Neural cell (in vitro differentiated cells): Measurements from ENCODE around the gene SDK2. TPM values are rescaled to one million over a fixed set of nuclear protein-coding genes. Genes with fewer than 3 reads are reported as not detected.

Source experiments
- H2AFZ ChIP-seq: fragments of 200-600, 300-800 bp; sonication (generic), shearing (Covaris generic); 2 replicates; pipeline ENCODE4 v1.6.0; 2014; ENCODE audit warnings: low read depth, mild to moderate bottlenecking, antibody characterized with exemption, low read length, moderate library complexity
- H3F3A ChIP-seq: fragments of 200-600 bp; shearing (Covaris generic); 2 replicates; pipeline ENCODE4 v1.6.1; 2016; ENCODE audit warnings: mild to moderate bottlenecking, moderate library complexity, mixed read lengths, antibody characterized with exemption, low read length; ENCODE audit not compliant: insufficient read depth, poor library complexity, severe bottlenecking
- H3K27ac ChIP-seq: fragments of 200-600, 300-800 bp; sonication (generic), shearing (Covaris generic); 2 replicates; pipeline ENCODE4 v1.5.1; 2014; ENCODE audit warnings: mild to moderate bottlenecking, low read length, moderate library complexity
- H3K27me3 ChIP-seq: fragments of 300-800, 200-600 bp; sonication (generic), shearing (Covaris generic); 2 replicates; pipeline ENCODE4 v1.6.0; 2014; ENCODE audit warnings: mild to moderate bottlenecking, low read depth, low read length, moderate library complexity; ENCODE audit not compliant: insufficient read depth
- H3K36me3 ChIP-seq: fragments of 300-800, 200-600 bp; sonication (generic), shearing (Covaris generic); 2 replicates; pipeline ENCODE4 v1.5.1; 2014; ENCODE audit warnings: mild to moderate bottlenecking, antibody characterized with exemption, low read length, moderate library complexity; ENCODE audit not compliant: insufficient read depth
- H3K4me2 ChIP-seq: fragments of 300-800, 200-600 bp; sonication (generic), shearing (Covaris generic); 2 replicates; pipeline ENCODE4 v1.6.0; 2014; ENCODE audit warnings: mild to moderate bottlenecking, low read length
- H3K4me3 ChIP-seq: fragments of 300-800, 200-600 bp; sonication (generic), shearing (Covaris generic); 2 replicates; pipeline ENCODE4 v1.5.1; 2014; ENCODE audit warnings: mild to moderate bottlenecking, low read length, moderate library complexity
- H3K79me2 ChIP-seq: fragments of 200-600 bp; shearing (Covaris generic); replicated peaks from 2 replicates; pipeline ENCODE4 v1.6.0; 2014; ENCODE audit warnings: mild to moderate bottlenecking, low read length, moderate library complexity; ENCODE audit not compliant: insufficient read depth
- H3K9ac ChIP-seq: fragments of 300-800, 200-600 bp; sonication (generic), shearing (Covaris generic); 2 replicates; pipeline ENCODE4 v1.6.1; 2016; ENCODE audit warnings: mild to moderate bottlenecking, low read length, mixed read lengths
- H3K9me2 ChIP-seq: fragments of 200-600 bp; shearing (Covaris generic); 2 replicates; pipeline ENCODE4 v1.6.1; 2016; ENCODE audit warnings: mild to moderate bottlenecking, low read length, mixed read lengths; ENCODE audit not compliant: insufficient read depth
- H3K9me3 ChIP-seq: fragments of 200-600, 300-800 bp; sonication (generic), shearing (Covaris generic); 2 replicates; pipeline ENCODE4 v1.6.1; 2016; ENCODE audit warnings: mild to moderate bottlenecking, mixed run types, low read length, moderate library complexity, mixed read lengths
- H4K20me1 ChIP-seq: fragments of 200-600 bp; shearing (Covaris generic); 2 replicates; pipeline ENCODE4 v1.6.1; 2016; ENCODE audit warnings: mild to moderate bottlenecking, mixed run types; ENCODE audit not compliant: insufficient read depth
- CTCF ChIP-seq: fragments of 450-650 bp; IDR thresholded peaks from 2 replicates; pipeline ENCODE4 v1.5.1; 2014; ENCODE audit warnings: antibody characterized with exemption, mild to moderate bottlenecking, moderate library complexity; ENCODE audit not compliant: poor library complexity, severe bottlenecking
- EP300 ChIP-seq: fragments of 450-650 bp; conservative IDR thresholded peaks from 2 replicates; pipeline ENCODE4 v1.6.1; 2014; ENCODE audit warnings: antibody characterized with exemption, mild to moderate bottlenecking, moderate library complexity; ENCODE audit not compliant: poor library complexity, severe bottlenecking
- EZH2 ChIP-seq: fragments of 200-600, 300-800 bp; shearing (Covaris generic), sonication (generic); IDR thresholded peaks from 2 replicates; pipeline ENCODE4 v1.6.1; 2014; ENCODE audit warnings: antibody characterized with exemption, low read length, borderline replicate concordance, mild to moderate bottlenecking; ENCODE audit not compliant: insufficient read depth, poor library complexity, severe bottlenecking
- MXI1 ChIP-seq: fragments of 450-650 bp; conservative IDR thresholded peaks from 2 replicates; pipeline ENCODE4 v1.6.1; 2014; ENCODE audit warnings: antibody characterized with exemption, mild to moderate bottlenecking; ENCODE audit not compliant: poor library complexity, severe bottlenecking
- POLR2AphosphoS5 ChIP-seq: IDR thresholded peaks from 2 replicates; pipeline ENCODE4 v1.6.1; 2012
- RAD21 ChIP-seq: fragments of 450-650 bp; conservative IDR thresholded peaks from 2 replicates; pipeline ENCODE4 v1.6.1; 2014; ENCODE audit warnings: antibody characterized with exemption, mild to moderate bottlenecking, moderate library complexity
- REST ChIP-seq: IDR thresholded peaks from 2 replicates; pipeline ENCODE4 v1.6.1; 2012; ENCODE audit warnings: borderline replicate concordance
- SMC3 ChIP-seq: fragments of 450-650 bp; conservative IDR thresholded peaks from 2 replicates; pipeline ENCODE4 v1.6.1; 2014; ENCODE audit warnings: antibody characterized with exemption, mild to moderate bottlenecking, moderate library complexity; ENCODE audit not compliant: poor library complexity
- TAF1 ChIP-seq: IDR thresholded peaks from 2 replicates; pipeline ENCODE4 v1.6.1; 2012; ENCODE audit warnings: low read depth
- polyA plus RNA-seq: library from polyadenylated mRNA; depleted of rRNA; stranded (reverse); fragments of >200 nt; gene quantifications from 2 replicates; pipeline ENCODE4 v1.2.3, GENCODE V29; 2014

Gene SDK2
- polyA plus RNA-seq, 1 donor from 2014 or later: 0.73 TPM

- H3K79me2 ChIP-seq: no peaks in the 10 kb centered on the region
- H3K4me3 ChIP-seq: no peak overlapping the region
- H3K9me3 ChIP-seq: no peaks in the 10 kb centered on the region
- no peaks in the 10 kb centered on the region for H3F3A ChIP-seq
- H3K9ac ChIP-seq: no peak overlapping the region
- no peak overlapping the region for H3K27ac ChIP-seq
- no peaks in the 10 kb centered on the region for H4K20me1 ChIP-seq
- H3K27me3 ChIP-seq: no peaks in the 10 kb centered on the region
- no peak overlapping the region for H3K4me2 ChIP-seq
- H3K9me2 ChIP-seq: no peaks in the 10 kb centered on the region
- no peak overlapping the region for H2AFZ ChIP-seq
- TF ChIP-seq TAF1: no peak
- no peak for TF ChIP-seq REST
- no peak for TF ChIP-seq POLR2AphosphoS5
- TF ChIP-seq EP300: no peak
- no peak for TF ChIP-seq MXI1
- no peak for TF ChIP-seq RAD21
- no peak for TF ChIP-seq CTCF
- TF ChIP-seq SMC3: no peak
- no peak for TF ChIP-seq EZH2
- H3K36me3 ChIP-seq: no peaks in the 10 kb centered on the region
Measured at GRCh38 chr17:73524941-73525679, 119.1 kb downstream of the SDK2 start.

- Histone ChIP-seq H4K20me1 (no peaks in the 10 kb centered on the region), H3K9me2 (no peaks in the 10 kb centered on the region), H2AFZ (no peak overlapping the region)
Measured at GRCh38 chr17:73522696-73523095, 121.5 kb downstream of the SDK2 start.

More at GRCh38 chr17:73522696-73523095, 121.5 kb downstream of the SDK2 start:
- H3K36me3 ChIP-seq: no peaks in the 10 kb centered on the region
- no peak for TF ChIP-seq EP300
- no peak for TF ChIP-seq EZH2
- TF ChIP-seq TAF1: no peak
- TF ChIP-seq POLR2AphosphoS5: no peak
- TF ChIP-seq RAD21: no peak
- TF ChIP-seq SMC3: no peak
- no peak for TF ChIP-seq REST
- TF ChIP-seq MXI1: no peak
- no peaks in the 10 kb centered on the region for H3K79me2 ChIP-seq
- no peak overlapping the region for H3K9ac ChIP-seq
- H3K4me3 ChIP-seq: no peak overlapping the region
- H3K27me3 ChIP-seq: no peaks in the 10 kb centered on the region
- H3F3A ChIP-seq: no peaks in the 10 kb centered on the region
- H3K27ac ChIP-seq: no peak overlapping the region
- no peaks in the 10 kb centered on the region for H3K9me3 ChIP-seq
- no peak overlapping the region for H3K4me2 ChIP-seq
